Measurements from ENCODE around the gene NCOR2.
A peak's percentile ranks its signal among the peaks of the same experiment; 100 is the strongest.

The NCOR2 gene

DNA sequence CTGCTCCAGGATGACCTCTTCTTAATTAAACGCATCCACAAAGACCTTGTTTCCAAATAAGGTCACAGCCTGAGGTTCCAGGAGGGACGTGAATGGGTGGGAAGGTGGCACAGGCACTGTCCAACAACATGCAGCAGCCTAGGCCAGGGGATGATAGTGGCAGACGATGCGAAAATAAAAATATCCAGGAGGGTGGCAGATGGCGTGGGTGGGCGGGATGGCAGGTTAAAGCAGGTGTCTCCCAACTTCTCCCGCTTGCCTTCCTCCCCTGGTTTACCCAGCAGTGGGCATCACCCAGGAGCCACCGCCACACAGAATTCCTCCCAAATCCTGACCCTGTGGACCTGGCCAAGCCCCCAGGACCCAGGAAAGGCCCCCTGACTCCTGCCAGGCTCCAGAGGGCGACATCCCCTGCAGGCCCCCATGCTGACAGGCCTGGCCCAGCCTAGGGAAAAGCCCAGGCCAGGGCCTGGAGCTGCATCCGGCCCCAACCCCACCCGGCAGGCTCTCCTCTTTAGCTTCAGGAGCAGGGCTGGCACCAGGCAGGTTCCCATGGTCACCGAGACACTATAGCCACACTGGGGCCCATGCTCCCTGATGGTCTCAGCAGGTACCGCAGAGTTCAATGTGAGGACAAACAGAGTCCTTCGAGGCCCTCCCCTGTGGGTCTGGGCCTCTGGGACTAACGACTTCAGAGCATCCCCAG is 9.7 kb downstream of the NCOR2 start:
- Histone ChIP-seq H3K27me3 (ENCODE audit: insufficient read depth, low read length) (no peaks in the 10 kb centered on the region), H3K4me3 (ENCODE audit: low read length) (no peak overlapping the region), H2AFZ (ENCODE audit: low read depth, low read length) (no peak overlapping the region), H3K4me1 (ENCODE audit: insufficient read depth, low read length) (peaks cover 17% of the 10 kb centered on the region), H3K36me3 (ENCODE audit: insufficient read depth, low read length) (no peaks in the 10 kb centered on the region), H3K9me3 (ENCODE audit: low read length) (peaks cover 3% of the 10 kb centered on the region)

DNA sequence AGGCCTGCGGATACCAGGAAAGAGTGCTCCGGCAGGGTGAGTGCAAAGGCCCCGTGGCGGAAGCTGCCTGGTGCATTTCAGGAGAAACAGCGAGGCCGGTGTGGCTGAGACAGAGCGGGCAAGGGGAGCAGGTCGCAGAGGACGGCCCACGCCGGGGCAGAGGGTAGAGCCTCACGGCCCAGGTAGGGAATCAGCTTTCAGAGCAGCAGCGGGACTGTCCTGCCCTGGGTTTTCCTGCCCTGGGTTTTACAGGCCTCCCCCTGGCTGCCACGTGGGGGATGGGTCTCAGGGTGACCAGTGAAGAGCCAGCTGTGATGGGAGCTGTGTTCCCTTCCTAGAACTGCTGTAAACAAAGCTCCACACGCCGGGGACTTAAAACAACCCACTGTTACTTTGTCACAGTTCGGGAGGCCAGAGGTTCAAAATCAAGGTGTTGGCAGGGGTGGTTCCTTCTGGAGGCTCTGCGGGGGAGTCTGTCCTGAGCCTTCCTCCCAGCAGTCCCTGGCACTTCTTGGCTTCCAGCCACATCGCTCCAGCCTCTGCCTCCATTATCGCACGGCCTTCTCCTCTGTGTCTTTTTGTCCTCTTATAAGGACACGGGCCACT is 10.4 kb downstream of the NCOR2 start:
- peaks cover 11% of the 10 kb centered on the region for H3K4me1 ChIP-seq (ENCODE audit: insufficient read depth, low read length)
- no peak overlapping the region for H2AFZ ChIP-seq (ENCODE audit: low read depth, low read length)
- H3K36me3 ChIP-seq (ENCODE audit: insufficient read depth, low read length), result no peaks in the 10 kb centered on the region
- H3K9me3 ChIP-seq (ENCODE audit: low read length), result peaks cover 3% of the 10 kb centered on the region
- H3K27me3 ChIP-seq (ENCODE audit: insufficient read depth, low read length), result no peaks in the 10 kb centered on the region
- no peak overlapping the region for H3K4me3 ChIP-seq (ENCODE audit: low read length)

DNA sequence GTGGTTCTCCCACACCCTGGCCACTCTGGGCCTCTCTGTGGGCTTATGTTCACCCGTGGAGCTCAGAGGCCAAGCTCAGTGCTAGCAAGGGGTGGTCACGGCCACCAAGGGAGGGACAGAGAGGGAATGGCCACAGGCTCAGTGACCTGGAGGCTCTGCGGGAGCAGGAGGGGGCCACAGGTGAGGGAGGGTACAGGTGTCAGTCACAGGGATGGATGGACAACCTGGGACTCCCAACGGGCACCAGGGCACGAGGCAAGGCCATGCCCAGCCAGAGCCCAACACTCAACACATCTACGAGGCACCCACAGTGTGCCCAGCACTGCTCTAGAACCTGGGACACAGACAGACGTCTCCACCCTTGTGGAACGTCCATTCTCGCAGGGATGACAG is 11.3 kb downstream of the NCOR2 start:
- H3K9me3 ChIP-seq (ENCODE audit: low read length), result peaks cover 3% of the 10 kb centered on the region
- no peak overlapping the region for H2AFZ ChIP-seq (ENCODE audit: low read depth, low read length)
- H3K36me3 ChIP-seq (ENCODE audit: insufficient read depth, low read length), result no peaks in the 10 kb centered on the region
- no peaks in the 10 kb centered on the region for H3K27me3 ChIP-seq (ENCODE audit: insufficient read depth, low read length)
- no peak overlapping the region for H3K4me3 ChIP-seq (ENCODE audit: low read length)
- peaks cover 19% of the 10 kb centered on the region for H3K4me1 ChIP-seq (ENCODE audit: insufficient read depth, low read length)

DNA sequence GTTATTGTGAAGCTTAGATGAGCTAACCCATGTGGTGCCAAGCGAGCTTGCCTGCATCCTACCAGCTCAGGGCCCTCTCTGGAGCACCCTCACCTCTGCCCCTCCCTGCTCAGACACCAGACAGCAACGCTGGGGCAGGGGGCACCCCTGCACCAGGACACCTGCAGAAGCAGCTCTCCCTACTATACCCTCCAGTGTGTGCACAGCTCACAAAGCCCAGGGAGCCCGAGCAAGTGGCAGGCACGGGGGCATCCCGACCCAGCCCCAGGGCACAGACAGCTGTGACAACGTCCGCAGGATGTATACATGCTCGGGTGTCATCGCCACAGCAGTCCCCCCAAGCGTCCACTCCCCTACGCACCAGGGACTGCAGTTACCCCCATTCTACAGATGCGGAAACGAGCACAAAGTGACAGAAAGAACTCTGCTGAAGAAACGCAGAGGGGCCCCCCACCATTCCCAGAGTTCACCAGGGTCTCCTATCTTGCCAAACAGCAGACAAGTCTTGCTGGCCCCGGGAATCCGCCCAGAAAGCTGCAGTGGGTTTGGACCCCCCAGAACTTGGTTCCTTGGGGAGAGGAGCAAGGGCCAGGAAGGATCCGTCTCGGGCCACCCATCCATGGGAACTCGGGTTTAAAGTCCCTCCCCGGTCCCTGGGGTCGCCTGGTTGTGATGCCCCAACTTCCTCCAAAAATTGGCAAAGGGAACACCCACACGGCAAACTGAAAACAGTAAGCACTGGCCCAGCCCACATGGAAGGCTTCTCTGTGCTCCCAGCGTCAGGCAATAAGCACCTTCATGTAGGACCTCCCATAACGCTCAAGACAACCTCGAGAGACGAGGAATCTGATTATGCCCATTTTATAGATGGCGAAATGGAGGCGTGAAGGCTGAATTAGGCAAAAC is 12.0 kb downstream of the NCOR2 start:
- Histone ChIP-seq H2AFZ (ENCODE audit: low read depth, low read length) (no peak overlapping the region), H3K4me1 (ENCODE audit: insufficient read depth, low read length) (peaks cover 26% of the 10 kb centered on the region), H3K4me3 (ENCODE audit: low read length) (no peak overlapping the region)

DNA sequence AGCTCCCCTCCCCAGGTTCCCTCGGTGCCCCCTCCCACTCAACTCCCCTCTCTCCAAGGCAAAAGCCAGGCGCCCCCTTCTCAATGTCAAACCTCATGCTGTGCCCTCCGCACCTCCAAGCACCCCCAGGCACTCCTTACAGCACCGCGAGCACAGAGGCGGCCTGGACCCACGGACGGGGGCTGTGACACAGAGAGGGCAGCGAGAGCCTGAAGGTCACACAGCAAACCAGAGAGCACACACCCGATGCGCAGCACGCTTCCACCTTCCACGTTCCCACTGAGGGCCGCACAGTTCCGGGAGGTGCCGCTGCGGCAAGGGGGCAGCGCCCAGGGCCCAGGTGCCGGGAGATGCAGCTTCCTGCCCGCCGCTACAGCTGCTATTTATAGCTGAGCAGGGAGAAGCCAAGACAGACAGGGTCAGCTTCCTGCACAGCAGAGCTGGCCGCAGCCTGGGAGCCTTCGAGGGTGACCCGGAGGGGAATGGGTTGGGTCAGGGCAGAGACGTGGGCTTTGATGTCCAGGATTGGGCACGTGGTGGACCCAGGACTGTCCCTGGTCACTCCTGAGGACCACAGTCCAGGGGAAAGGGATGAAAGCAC is 12.9 kb downstream of the NCOR2 start:
- Histone ChIP-seq H3K4me3 (ENCODE audit: low read length) (no peak overlapping the region), H3K9me3 (ENCODE audit: low read length) (no peaks in the 10 kb centered on the region), H3K36me3 (ENCODE audit: insufficient read depth, low read length) (no peaks in the 10 kb centered on the region), H3K4me1 (ENCODE audit: insufficient read depth, low read length) (peaks cover 26% of the 10 kb centered on the region), H2AFZ (ENCODE audit: low read depth, low read length) (no peak overlapping the region), H3K27me3 (ENCODE audit: insufficient read depth, low read length) (no peaks in the 10 kb centered on the region)

More for the DNA sequence above, 12.0 kb downstream of the NCOR2 start:
- Histone ChIP-seq H3K9me3 (ENCODE audit: low read length) (peaks cover 3% of the 10 kb centered on the region), H3K36me3 (ENCODE audit: insufficient read depth, low read length) (no peaks in the 10 kb centered on the region), H3K27me3 (ENCODE audit: insufficient read depth, low read length) (no peaks in the 10 kb centered on the region)

DNA sequence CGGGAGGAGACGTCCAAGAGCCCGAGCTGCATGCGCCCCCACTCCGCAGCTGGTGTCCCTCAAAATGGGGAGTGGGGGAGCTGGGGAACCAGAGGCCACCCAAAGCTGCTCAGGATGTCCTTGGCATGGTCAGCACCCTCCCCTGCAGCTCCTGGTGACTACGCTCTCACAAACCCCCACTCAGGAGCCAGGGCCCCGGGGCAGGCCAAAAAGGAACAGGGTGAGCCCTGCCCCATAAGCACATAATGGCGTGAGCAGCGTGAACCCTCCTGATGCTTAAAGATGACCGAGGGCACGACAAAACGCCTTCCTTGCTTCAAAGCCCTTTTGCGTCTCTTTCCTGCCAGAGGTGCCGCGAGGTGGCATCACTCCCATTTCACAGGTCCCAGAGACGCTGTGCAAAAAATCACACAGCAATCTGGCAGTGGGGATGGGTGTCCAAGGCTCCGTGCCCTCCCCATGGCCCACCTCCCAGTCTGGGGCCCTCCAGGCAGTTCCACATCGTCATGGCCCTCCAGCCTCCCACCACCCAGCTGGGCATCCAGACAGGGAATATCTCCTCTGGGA is 13.5 kb downstream of the NCOR2 start:
- Histone ChIP-seq H3K36me3 (ENCODE audit: insufficient read depth, low read length) (no peaks in the 10 kb centered on the region), H2AFZ (ENCODE audit: low read depth, low read length) (no peak overlapping the region), H3K4me1 (ENCODE audit: insufficient read depth, low read length) (peaks cover 28% of the 10 kb centered on the region), H3K9me3 (ENCODE audit: low read length) (no peaks in the 10 kb centered on the region), H3K4me3 (ENCODE audit: low read length) (no peak overlapping the region), H3K27me3 (ENCODE audit: insufficient read depth, low read length) (no peaks in the 10 kb centered on the region)

DNA sequence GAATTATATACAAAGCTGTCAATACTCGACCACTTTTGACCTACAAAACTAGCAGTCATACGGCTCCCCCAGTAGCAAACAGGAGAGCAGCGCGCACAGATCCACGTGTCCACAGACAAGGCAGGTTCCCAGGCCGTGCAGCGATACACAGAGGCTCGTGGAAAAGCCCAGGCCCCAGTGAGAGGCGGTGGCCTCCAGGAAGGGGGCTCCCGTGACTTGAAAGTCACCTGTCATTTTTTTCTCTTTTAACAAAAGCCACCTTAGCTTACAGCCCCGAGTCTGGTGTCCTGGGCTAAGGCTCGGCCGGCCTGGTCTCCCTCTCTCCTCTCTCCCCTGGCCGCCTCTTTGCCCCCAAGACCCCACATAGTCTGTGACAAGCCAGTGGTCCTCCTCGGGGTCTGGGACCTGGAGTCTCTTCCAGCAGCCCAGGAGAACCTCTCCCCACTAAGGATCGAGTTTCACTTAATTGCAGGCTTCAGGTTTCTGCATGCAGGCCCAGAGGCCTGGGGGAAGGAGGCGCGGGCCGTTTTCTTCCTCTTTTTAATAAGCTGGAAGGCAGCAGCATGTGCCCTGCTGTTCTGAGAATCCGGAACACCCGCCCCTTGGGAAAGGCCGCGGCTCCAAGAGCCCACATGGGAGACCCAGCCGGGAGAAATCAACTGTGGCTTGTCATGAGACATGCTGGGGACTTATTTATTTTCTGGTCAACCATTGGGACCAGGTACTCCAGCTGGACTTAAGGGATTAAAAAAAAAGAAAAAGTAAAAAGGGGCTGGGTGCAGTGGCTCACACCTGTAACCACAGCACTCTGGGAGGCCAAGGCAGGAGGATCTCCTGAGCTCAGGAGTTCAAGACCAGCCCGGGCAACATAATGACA is 15.9 kb downstream of the NCOR2 start:
- Histone ChIP-seq H3K27me3 (ENCODE audit: insufficient read depth, low read length) (no peaks in the 10 kb centered on the region), H3K4me3 (ENCODE audit: low read length) (peak overlapping the region; percentile 9), H3K4me1 (ENCODE audit: insufficient read depth, low read length) (peaks cover 19% of the 10 kb centered on the region), H2AFZ (ENCODE audit: low read depth, low read length) (no peak overlapping the region), H3K9me3 (ENCODE audit: low read length) (no peaks in the 10 kb centered on the region), H3K36me3 (ENCODE audit: insufficient read depth, low read length) (no peaks in the 10 kb centered on the region)

DNA sequence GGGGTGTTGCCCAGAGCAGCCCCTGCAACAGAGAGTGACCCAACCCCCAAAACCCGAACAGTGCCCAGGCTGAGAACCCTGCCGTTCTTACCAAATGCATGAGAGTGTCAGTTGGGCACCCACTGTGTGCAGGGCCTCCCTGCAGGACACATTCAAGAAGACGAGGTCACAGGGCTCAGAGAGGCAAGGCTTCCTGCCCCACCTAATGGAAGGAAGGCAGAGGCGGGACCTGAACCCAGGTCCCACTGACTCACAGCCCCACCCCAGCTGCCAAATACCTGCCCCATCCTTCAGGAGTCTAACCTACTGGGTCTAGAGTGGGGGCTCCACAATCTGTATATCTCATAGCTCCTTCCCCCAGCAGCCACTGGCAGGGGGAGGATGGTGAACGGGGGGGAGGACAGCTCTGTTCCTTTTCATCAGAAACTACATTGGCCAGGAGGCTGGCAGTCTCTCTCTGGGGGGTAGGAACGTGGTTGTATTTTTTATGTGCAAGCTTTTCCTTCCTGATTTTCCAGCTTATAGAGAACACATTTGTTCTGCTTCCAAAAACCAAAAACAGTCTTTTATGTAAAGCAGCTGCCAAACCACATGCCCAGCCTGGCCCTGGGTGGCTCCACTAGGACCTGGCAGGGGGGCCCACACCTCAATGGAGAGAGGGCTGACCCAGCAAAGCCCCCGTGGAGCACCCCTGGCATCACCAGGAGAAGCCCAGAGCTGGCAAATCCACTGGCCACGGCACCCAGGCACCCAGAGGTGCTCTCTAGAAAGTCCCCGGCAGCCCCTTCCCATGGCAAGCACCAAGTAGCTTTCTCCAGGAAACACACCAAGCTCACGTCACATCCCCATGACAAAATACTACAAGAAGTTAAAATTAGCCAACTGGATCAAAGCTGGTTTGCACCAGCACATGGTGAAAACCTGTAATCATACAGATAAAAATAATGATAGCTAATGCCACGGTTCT is 17.0 kb downstream of the NCOR2 start:
- Histone ChIP-seq H3K4me1 (ENCODE audit: insufficient read depth, low read length) (peaks cover 19% of the 10 kb centered on the region), H3K9me3 (ENCODE audit: low read length) (no peaks in the 10 kb centered on the region), H2AFZ (ENCODE audit: low read depth, low read length) (no peak overlapping the region), H3K4me3 (ENCODE audit: low read length) (no peak overlapping the region), H3K27me3 (ENCODE audit: insufficient read depth, low read length) (no peaks in the 10 kb centered on the region), H3K36me3 (ENCODE audit: insufficient read depth, low read length) (no peaks in the 10 kb centered on the region)

DNA sequence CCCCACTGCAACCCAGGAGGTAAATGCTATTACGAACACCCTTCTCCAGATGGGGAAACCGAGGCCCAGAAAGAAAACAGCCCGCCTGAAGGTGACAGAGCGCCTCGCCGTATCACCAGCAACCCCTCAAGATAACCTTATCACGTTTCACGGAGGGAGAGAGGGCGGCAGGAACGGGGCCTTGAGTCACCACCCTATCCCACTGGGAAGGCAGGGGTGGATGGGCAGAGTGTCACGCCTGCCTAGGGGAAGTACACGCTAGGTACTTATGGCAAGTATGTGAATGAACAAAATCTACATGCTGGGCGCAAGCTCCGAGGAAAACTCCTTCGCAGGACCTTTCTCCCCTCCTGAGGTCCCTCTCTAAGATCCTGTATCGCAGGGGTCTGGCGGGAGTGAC is 17.8 kb downstream of the NCOR2 start:
- Histone ChIP-seq H3K4me1 (ENCODE audit: insufficient read depth, low read length) (peaks cover 22% of the 10 kb centered on the region), H2AFZ (ENCODE audit: low read depth, low read length) (no peak overlapping the region), H3K9me3 (ENCODE audit: low read length) (no peaks in the 10 kb centered on the region), H3K36me3 (ENCODE audit: insufficient read depth, low read length) (no peaks in the 10 kb centered on the region), H3K27me3 (ENCODE audit: insufficient read depth, low read length) (no peaks in the 10 kb centered on the region), H3K4me3 (ENCODE audit: low read length) (no peak overlapping the region)

DNA sequence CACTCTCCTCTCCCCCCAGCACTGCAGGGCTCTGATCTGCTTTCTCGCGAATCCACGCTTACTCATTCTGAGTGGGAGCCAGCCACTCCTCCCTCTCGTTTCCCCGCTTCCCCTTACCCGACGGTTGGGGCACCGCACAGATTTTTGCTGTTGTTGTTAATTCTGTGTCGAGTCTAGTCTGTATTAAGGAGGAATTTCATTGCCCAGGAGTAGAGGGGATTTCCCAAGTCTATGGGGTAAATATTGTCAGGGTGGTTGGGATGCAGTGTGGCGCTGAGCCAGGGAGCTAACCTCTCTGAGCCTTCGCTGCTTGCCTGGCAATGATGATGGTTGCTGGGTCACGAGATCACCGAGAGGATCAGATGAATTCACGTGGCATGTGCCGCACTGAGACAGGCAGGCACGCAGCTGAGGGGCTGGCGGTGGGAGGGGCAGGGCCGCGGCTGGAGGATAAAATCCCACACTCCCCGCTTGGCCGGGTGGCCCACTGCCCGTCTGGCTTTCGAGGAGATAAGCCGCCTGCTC is 18.5 kb downstream of the NCOR2 start:
- Histone ChIP-seq H3K4me3 (ENCODE audit: low read length) (no peak overlapping the region), H3K9me3 (ENCODE audit: low read length) (no peaks in the 10 kb centered on the region), H2AFZ (ENCODE audit: low read depth, low read length) (no peak overlapping the region), H3K36me3 (ENCODE audit: insufficient read depth, low read length) (no peaks in the 10 kb centered on the region), H3K4me1 (ENCODE audit: insufficient read depth, low read length) (peaks cover 29% of the 10 kb centered on the region), H3K27me3 (ENCODE audit: insufficient read depth, low read length) (no peaks in the 10 kb centered on the region)

DNA sequence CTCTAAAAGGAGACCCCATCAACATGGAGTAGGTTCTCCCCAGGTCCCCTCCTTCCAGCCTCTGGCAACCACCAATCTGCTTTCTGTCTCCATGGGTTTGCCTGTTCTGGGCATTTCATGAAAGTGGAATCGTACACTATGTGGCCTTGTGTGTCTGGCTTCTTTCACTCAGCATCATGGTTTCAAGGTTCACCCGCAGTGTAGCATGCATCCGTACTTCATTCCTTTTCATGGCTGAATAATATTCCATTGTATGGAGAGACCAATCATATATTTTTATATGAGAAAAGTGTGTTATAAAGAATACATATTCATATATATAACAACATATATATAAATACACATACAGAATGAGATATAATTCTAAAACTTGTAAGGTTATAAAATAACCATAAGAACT is 19.8 kb downstream of the NCOR2 start:
- Histone ChIP-seq H3K4me3 (ENCODE audit: low read length) (no peak overlapping the region), H3K36me3 (ENCODE audit: insufficient read depth, low read length) (no peaks in the 10 kb centered on the region), H3K27me3 (ENCODE audit: insufficient read depth, low read length) (no peaks in the 10 kb centered on the region), H3K4me1 (ENCODE audit: insufficient read depth, low read length) (peaks cover 41% of the 10 kb centered on the region), H2AFZ (ENCODE audit: low read depth, low read length) (no peak overlapping the region), H3K9me3 (ENCODE audit: low read length) (no peaks in the 10 kb centered on the region)

Measured in neuron (in vitro differentiated cells).